K562 (cell line): ENCODE results near the gene DGKE. TPM values are rescaled to one million over a fixed set of nuclear protein-coding genes. Genes with fewer than 3 reads are reported as not detected.

Source experiments
- ATAC-seq: fragments of 200-7000 bp; cut with Tn5 transposase; 3 replicates; pipeline ENCODE4 v1.9.1; 2020; ENCODE audit warnings: moderate library complexity
- BruUV-seq: library from RNA; stranded (reverse); fragments of 400-500 nt; replicated peaks from 2 replicates; lab custom pipeline; 2021; lab: Mats Ljungman, UMichigan
- CTCF ChIA-PET: fragments of 300-600 bp; formaldehyde crosslinking; extraction: SDS; loops from one replicate; lab custom pipeline; 2021; ENCODE audit warnings: low intra/inter-chr PET ratio; lab: Yijun Ruan, JAX
- POLR2A ChIA-PET: fragments of 300-600, 350-650 bp; sonication (Branson Sonifier 250); formaldehyde crosslinking; extraction: SDS; loops from one replicate; lab custom pipeline; 2021; ENCODE audit warnings: antibody characterized with exemption, inconsistent platforms; lab: Yijun Ruan, JAX
- DNase-seq, 4 experiments: peaks; one replicate each; pipeline versions ENCODE4 v3.0.0 to v3.0.0-alpha.2; 2011 to 2018; ENCODE audit warnings: low spot score in 3 of 4, mixed read lengths in 3 of 4; ENCODE audit errors: extremely low read depth in 1 of 4
- FAIRE-seq: peaks from 2 replicates; lab custom pipeline; 2011; peaks lifted over from hg19 to GRCh38; lab: Jason Lieb, UNC
- H2AFZ ChIP-seq: 2 replicates; pipeline ENCODE4 v1.6.0; 2011; ENCODE audit warnings: low read depth, low read length, control low read depth, inconsistent platforms
- H3K27ac ChIP-seq: fragments of 200-600 bp; 3 replicates; pipeline ENCODE4 v1.8.0; 2011; ENCODE audit warnings: low read depth, mild to moderate bottlenecking, control low read depth, inconsistent platforms, low read length, moderate library complexity, mixed read lengths; ENCODE audit errors: extremely low read depth
- H3K27me3 ChIP-seq, 2 experiments: fragments of 300-600 bp in 1 of 2; 2 replicates in 1 of 2; 3 replicates in 1 of 2; pipeline versions ENCODE4 v1.6.0 to v1.8.0; 2011; ENCODE audit warnings: inconsistent platforms in 2 of 2, low read length in 2 of 2, mild to moderate bottlenecking in 1 of 2, mixed read lengths in 1 of 2, moderate library complexity in 1 of 2; ENCODE audit not compliant: control insufficient read depth in 2 of 2, insufficient read depth in 2 of 2
- H3K36me3 ChIP-seq: fragments of 300-600 bp; 3 replicates; pipeline ENCODE4 v1.8.0; 2011; ENCODE audit warnings: mild to moderate bottlenecking, low read length, inconsistent platforms; ENCODE audit not compliant: control insufficient read depth, insufficient read depth
- H3K4me1 ChIP-seq, 2 experiments: fragments of 200-600 bp in 1 of 2; replicated peaks in 1 of 2; 2 replicates in 1 of 2; 3 replicates in 1 of 2; pipeline versions ENCODE4 v1.5.1 to v1.8.0; 2011; ENCODE audit warnings: inconsistent platforms in 2 of 2, low read length in 2 of 2, mild to moderate bottlenecking in 1 of 2, mixed read lengths in 1 of 2, moderate library complexity in 1 of 2; ENCODE audit not compliant: control insufficient read depth in 2 of 2, insufficient read depth in 2 of 2
- H3K4me2 ChIP-seq: 2 replicates; pipeline ENCODE4 v1.6.1; 2011; ENCODE audit warnings: low read length, control low read depth, inconsistent platforms, mixed read lengths; ENCODE audit not compliant: insufficient read depth
- H3K4me3 ChIP-seq: fragments of 200-600 bp; sonication (generic), shearing (Covaris generic); 2 replicates; pipeline ENCODE4 v1.5.1; 2016; ENCODE audit warnings: control low read depth, inconsistent platforms
- H3K79me2 ChIP-seq: fragments of 200-600 bp; 3 replicates; pipeline ENCODE4 v1.8.0; 2011; ENCODE audit warnings: low read length, inconsistent platforms; ENCODE audit not compliant: control insufficient read depth, insufficient read depth
- H3K9ac ChIP-seq, 2 experiments: 2 replicates each; pipeline versions ENCODE4 v1.6.0 to v1.6.1; 2011; ENCODE audit warnings: low read depth in 2 of 2, low read length in 2 of 2, control low read depth in 1 of 2, inconsistent platforms in 1 of 2, mild to moderate bottlenecking in 1 of 2, mixed read lengths in 1 of 2; ENCODE audit not compliant: insufficient read depth in 1 of 2
- H3K9me1 ChIP-seq: one replicate; pipeline ENCODE4 v1.6.0; 2011; ENCODE audit warnings: inconsistent platforms, mild to moderate bottlenecking, low read length, moderate library complexity; ENCODE audit not compliant: control insufficient read depth, insufficient read depth
- H3K9me3 ChIP-seq: replicated peaks from 2 replicates; pipeline ENCODE4 v1.5.1; 2011; ENCODE audit warnings: low read depth, low read length, inconsistent platforms; ENCODE audit not compliant: control insufficient read depth, insufficient read depth
- H4K20me1 ChIP-seq: replicated peaks from 2 replicates; pipeline ENCODE4 v1.6.1; 2011; ENCODE audit warnings: low read length, inconsistent platforms, mixed read lengths; ENCODE audit not compliant: control insufficient read depth, insufficient read depth
- CBX8 ChIP-seq: fragments of 200-600 bp; sonication (generic); IDR thresholded peaks from 2 replicates; pipeline ENCODE4 v1.6.1; 2012; ENCODE audit warnings: borderline replicate concordance, mixed run types, low read depth, mild to moderate bottlenecking, moderate library complexity, mixed read lengths, low read length, control low read depth, inconsistent platforms; ENCODE audit not compliant: poor library complexity, severe bottlenecking; ENCODE audit errors: extremely low read depth
- CCAR2 ChIP-seq: fragments of 200-400 bp; formaldehyde crosslinking; IDR thresholded peaks from 2 replicates; pipeline ENCODE4 v1.6.1; 2017; ENCODE audit warnings: mild to moderate bottlenecking, low read depth, low read length
- ETV5 ChIP-seq: sonication (generic); formaldehyde crosslinking; IDR thresholded peaks from 2 replicates; pipeline ENCODE4 v1.4.0; 2020; ENCODE audit warnings: low read depth, mild to moderate bottlenecking, missing genetic modification reagents
- EWSR1 ChIP-seq: fragments of 450-650 bp; IDR thresholded peaks from 2 replicates; pipeline ENCODE4 v1.6.1; 2018; ENCODE audit warnings: borderline replicate concordance, mild to moderate bottlenecking, low read depth, moderate library complexity; ENCODE audit not compliant: partially characterized antibody
- HDAC3 ChIP-seq: fragments of 450-650 bp; IDR thresholded peaks from 2 replicates; pipeline ENCODE4 v1.6.1; 2018; ENCODE audit warnings: borderline replicate concordance, mild to moderate bottlenecking, moderate library complexity; ENCODE audit not compliant: partially characterized antibody
- PCBP2 ChIP-seq: fragments of 200-400 bp; formaldehyde crosslinking; IDR thresholded peaks from 2 replicates; pipeline ENCODE4 v1.6.1; 2018; ENCODE audit warnings: low read length, low read depth, mild to moderate bottlenecking, moderate library complexity; ENCODE audit not compliant: poor library complexity, severe bottlenecking
- SMAD3 ChIP-seq: fragments of 450-650 bp; formaldehyde crosslinking; conservative IDR thresholded peaks from 2 replicates; pipeline ENCODE4 v1.4.0; 2020; ENCODE audit warnings: mild to moderate bottlenecking
- SRSF9 ChIP-seq: fragments of 200-400 bp; formaldehyde crosslinking; IDR thresholded peaks from 2 replicates; pipeline ENCODE4 v1.6.1; 2017; ENCODE audit warnings: low read depth, low read length, borderline replicate concordance
- ZBTB7A ChIP-seq: IDR thresholded peaks from 2 replicates; pipeline ENCODE4 v1.6.1; 2011; ENCODE audit warnings: low read depth, mild to moderate bottlenecking, low read length, moderate library complexity, borderline replicate concordance; ENCODE audit not compliant: control insufficient read depth
- ZKSCAN3 ChIP-seq: fragments of 250-450 bp; sonication (Bioruptor Pico); IDR thresholded peaks from 2 replicates; pipeline ENCODE4 v1.4.0; 2020
- ZNF239 ChIP-seq: fragments of 250-450 bp; sonication (Bioruptor Pico); IDR thresholded peaks from 2 replicates; pipeline ENCODE4 v1.4.0; 2020; ENCODE audit warnings: mild to moderate bottlenecking
- WGBS: fragments of 100-300 bp; shearing (Covaris generic); methylation state at CpG from one replicate; pipeline ENCODE4 v1.1.6; 2016; ENCODE audit warnings: low coverage, mixed read lengths; ENCODE audit not compliant: insufficient coverage; ENCODE audit errors: missing lambda C conversion rate; 5-methylcytosine and 5-hydroxymethylcytosine counted together
- in situ Hi-C: fragments of 300-500 bp; cut with MboI; formaldehyde crosslinking; loops from 4 replicates; pipeline ENCODE4 v1.15.0; 2018; ENCODE audit warnings: inconsistent platforms, mixed read lengths
- intact Hi-C: fragments of 100-400 bp; cut with micrococcal nuclease; formaldehyde crosslinking; loops from 2 replicates; pipeline ENCODE4 v1.14.2; 2022
- polyA plus RNA-seq, 8 experiments: library from polyadenylated mRNA; depleted of rRNA in 4 of 8; stranded (reverse) in 5 of 8; unstranded in 3 of 8; fragments of >200 nt; fragmentation: Nextera tagmentation in 2 of 8; fragmentation: Illumina TruSeq in 1 of 8; extraction: Ambion mirVana in 2 of 8; extraction: Trizol in 1 of 8; gene quantifications; 2 replicates each; pipeline versions ENCODE4 v1.2.1 to v1.2.3, GENCODE V29; 2011 to 2014; ENCODE audit warnings: inconsistent platforms in 1 of 8, missing spikeins in 1 of 8
- total RNA-seq, 7 experiments: library from RNA; depleted of rRNA in 6 of 7; stranded (reverse); fragments of >200 nt in 6 of 7; fragmentation: Illumina TruSeq in 2 of 7; extraction: Trizol in 2 of 7; gene quantifications; 2 replicates each; pipeline versions ENCODE4 v1.2.1 to v1.2.3, GENCODE V29; 2011 to 2021; ENCODE audit warnings: low replicate concordance in 1 of 7
- TF ChIP-seq, protein P1 (sequence below): fragments of 450-650 bp; formaldehyde crosslinking; IDR thresholded peaks from 2 replicates; pipeline ENCODE4 v1.4.0; 2022; ENCODE audit warnings: mild to moderate bottlenecking, moderate library complexity
- TF ChIP-seq, protein P2 (sequence below): sonication (generic); formaldehyde crosslinking; IDR thresholded peaks from 2 replicates; pipeline ENCODE4 v1.4.0; 2020; ENCODE audit warnings: mild to moderate bottlenecking, missing genetic modification reagents
- TF ChIP-seq, protein P3 (sequence below): fragments of 200-800 bp; sonication (Bioruptor generic); IDR thresholded peaks from 2 replicates; pipeline ENCODE4 v1.6.1; 2017; ENCODE audit warnings: missing genetic modification characterization, missing compliant biosample characterization

The DGKE gene
- total and polyA plus RNA-seq, 9 of the 15 experiments (the other 6 are each of a cell fraction or from before 2014, with no cell fraction given) = 1.3 to 9.9 (median 5.9) TPM

DNA sequence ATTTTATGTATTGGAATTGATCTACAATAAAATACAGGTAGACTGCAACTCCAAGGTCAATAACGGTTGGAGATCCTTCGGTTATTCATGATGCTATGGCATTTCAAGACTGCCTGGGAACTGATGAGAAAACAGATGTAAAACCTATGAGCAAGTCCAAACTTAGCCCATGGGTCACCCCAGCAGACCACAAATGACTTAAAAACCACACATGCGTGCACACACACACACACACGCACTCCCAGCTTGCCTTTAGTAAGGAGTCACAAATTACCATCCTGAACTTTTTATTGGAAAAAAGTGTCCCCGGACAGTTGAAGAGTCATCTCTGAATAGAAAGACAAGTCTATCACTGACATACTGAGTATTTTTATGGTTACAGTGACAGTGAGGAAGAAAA, 53.2 kb downstream of the DGKE start:
- FAIRE-seq (no peak), DNase-seq (no peak), ATAC-seq (no peak)
- BruUV-seq = no TSS peak
- H3K4me2 ChIP-seq = no peak overlapping the region
- H3K27me3 ChIP-seq = no peaks in the 10 kb centered on the region
- H4K20me1 ChIP-seq = no peaks in the 10 kb centered on the region
- POLR2A ChIA-PET = interaction anchor here (1.0 to 2.2 kb wide), 2 partner anchors 10 to 15 kb away, joined by 3 to 6 read pairs; no protein-coding TSS in a partner anchor
- H2AFZ ChIP-seq = no peak overlapping the region
- no peaks in the 10 kb centered on the region for H3K9me1 ChIP-seq
- 90% methylated on average over 5 of the region's 5 CpGs for WGBS
- H3K4me3 ChIP-seq = no peak overlapping the region
- in situ Hi-C loops (no loop called here), intact Hi-C loops (no loop called here)
- no peaks in the 10 kb centered on the region for H3K79me2 ChIP-seq
- H3K27ac ChIP-seq = no peak overlapping the region
- no peak overlapping the region for H3K9ac ChIP-seq
- no peaks in the 10 kb centered on the region for H3K4me1 ChIP-seq
- no peaks in the 10 kb centered on the region for H3K9me3 ChIP-seq
- CTCF ChIA-PET = no interaction called here
- peaks cover 42% of the 10 kb centered on the region for H3K36me3 ChIP-seq
- TF ChIP-seq, protein P1, sequence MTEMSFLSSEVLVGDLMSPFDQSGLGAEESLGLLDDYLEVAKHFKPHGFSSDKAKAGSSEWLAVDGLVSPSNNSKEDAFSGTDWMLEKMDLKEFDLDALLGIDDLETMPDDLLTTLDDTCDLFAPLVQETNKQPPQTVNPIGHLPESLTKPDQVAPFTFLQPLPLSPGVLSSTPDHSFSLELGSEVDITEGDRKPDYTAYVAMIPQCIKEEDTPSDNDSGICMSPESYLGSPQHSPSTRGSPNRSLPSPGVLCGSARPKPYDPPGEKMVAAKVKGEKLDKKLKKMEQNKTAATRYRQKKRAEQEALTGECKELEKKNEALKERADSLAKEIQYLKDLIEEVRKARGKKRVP (CRISPR knock-in tag) = no peak
- TF ChIP-seq ZBTB7A (no peak), ZNF239 (CRISPR knock-in tag) (no peak), EWSR1 (no peak), CBX8 (no peak), ZKSCAN3 (CRISPR knock-in tag) (no peak), ETV5 (no peak), SMAD3 (CRISPR knock-in tag) (no peak), HDAC3 (no peak), SRSF9 (no peak), CCAR2 (no peak), PCBP2 (no peak)
- TF ChIP-seq, protein P2, sequence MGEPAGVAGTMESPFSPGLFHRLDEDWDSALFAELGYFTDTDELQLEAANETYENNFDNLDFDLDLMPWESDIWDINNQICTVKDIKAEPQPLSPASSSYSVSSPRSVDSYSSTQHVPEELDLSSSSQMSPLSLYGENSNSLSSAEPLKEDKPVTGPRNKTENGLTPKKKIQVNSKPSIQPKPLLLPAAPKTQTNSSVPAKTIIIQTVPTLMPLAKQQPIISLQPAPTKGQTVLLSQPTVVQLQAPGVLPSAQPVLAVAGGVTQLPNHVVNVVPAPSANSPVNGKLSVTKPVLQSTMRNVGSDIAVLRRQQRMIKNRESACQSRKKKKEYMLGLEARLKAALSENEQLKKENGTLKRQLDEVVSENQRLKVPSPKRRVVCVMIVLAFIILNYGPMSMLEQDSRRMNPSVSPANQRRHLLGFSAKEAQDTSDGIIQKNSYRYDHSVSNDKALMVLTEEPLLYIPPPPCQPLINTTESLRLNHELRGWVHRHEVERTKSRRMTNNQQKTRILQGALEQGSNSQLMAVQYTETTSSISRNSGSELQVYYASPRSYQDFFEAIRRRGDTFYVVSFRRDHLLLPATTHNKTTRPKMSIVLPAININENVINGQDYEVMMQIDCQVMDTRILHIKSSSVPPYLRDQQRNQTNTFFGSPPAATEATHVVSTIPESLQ (CRISPR knock-in tag) = no peak
- TF ChIP-seq, protein P3, sequence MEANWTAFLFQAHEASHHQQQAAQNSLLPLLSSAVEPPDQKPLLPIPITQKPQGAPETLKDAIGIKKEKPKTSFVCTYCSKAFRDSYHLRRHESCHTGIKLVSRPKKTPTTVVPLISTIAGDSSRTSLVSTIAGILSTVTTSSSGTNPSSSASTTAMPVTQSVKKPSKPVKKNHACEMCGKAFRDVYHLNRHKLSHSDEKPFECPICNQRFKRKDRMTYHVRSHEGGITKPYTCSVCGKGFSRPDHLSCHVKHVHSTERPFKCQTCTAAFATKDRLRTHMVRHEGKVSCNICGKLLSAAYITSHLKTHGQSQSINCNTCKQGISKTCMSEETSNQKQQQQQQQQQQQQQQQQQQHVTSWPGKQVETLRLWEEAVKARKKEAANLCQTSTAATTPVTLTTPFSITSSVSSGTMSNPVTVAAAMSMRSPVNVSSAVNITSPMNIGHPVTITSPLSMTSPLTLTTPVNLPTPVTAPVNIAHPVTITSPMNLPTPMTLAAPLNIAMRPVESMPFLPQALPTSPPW (CRISPR knock-in tag) = no peak
